Mucosa of stomach (tissue), 1 donor: ENCODE measurements around the gene AGAP3.

ENCODE experiments used
- H3K27me3 ChIP-seq: one replicate; pipeline ENCODE4 v1.7.0; 2013; ENCODE audit warnings: mild to moderate bottlenecking, low read length; ENCODE audit not compliant: control insufficient read depth, insufficient read depth
- H3K36me3 ChIP-seq: one replicate; pipeline ENCODE4 v1.7.0; 2013; ENCODE audit warnings: low read length; ENCODE audit not compliant: control insufficient read depth, insufficient read depth
- H3K4me1 ChIP-seq: one replicate; pipeline ENCODE4 v1.7.0; 2013; ENCODE audit warnings: mild to moderate bottlenecking, low read length; ENCODE audit not compliant: control insufficient read depth, insufficient read depth
- H3K4me3 ChIP-seq: one replicate; pipeline ENCODE4 v1.7.0; 2013; ENCODE audit warnings: low read length
- H3K9ac ChIP-seq: one replicate; pipeline ENCODE4 v1.7.0; 2013; ENCODE audit warnings: mild to moderate bottlenecking, low read length, moderate library complexity
- H3K9me3 ChIP-seq: one replicate; pipeline ENCODE4 v1.7.0; 2013; ENCODE audit warnings: mild to moderate bottlenecking, low read length, moderate library complexity; ENCODE audit not compliant: control insufficient read depth
- donor health status: Pancreatic carcinoma.

AGAP3 gene

DNA sequence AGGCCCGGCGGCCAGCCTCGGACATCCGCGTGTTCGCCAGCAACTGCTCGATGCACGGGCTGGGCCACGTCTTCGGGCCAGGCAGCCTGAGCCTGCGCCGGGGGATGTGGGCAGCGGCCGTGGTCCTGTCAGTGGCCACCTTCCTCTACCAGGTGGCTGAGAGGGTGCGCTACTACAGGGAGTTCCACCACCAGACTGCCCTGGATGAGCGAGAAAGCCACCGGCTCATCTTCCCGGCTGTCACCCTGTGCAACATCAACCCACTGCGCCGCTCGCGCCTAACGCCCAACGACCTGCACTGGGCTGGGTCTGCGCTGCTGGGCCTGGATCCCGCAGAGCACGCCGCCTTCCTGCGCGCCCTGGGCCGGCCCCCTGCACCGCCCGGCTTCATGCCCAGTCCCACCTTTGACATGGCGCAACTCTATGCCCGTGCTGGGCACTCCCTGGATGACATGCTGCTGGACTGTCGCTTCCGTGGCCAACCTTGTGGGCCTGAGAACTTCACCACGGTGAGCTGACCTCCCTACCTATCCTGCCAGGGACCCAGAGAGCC, 37.3 kb upstream of the AGAP3 start:
- Histone ChIP-seq H3K9me3 (no peaks in the 10 kb centered on the region), H3K27me3 (peaks cover 13% of the 10 kb centered on the region), H3K9ac (no peak overlapping the region), H3K4me3 (no peak overlapping the region), H3K4me1 (no peaks in the 10 kb centered on the region), H3K36me3 (no peaks in the 10 kb centered on the region)

DNA sequence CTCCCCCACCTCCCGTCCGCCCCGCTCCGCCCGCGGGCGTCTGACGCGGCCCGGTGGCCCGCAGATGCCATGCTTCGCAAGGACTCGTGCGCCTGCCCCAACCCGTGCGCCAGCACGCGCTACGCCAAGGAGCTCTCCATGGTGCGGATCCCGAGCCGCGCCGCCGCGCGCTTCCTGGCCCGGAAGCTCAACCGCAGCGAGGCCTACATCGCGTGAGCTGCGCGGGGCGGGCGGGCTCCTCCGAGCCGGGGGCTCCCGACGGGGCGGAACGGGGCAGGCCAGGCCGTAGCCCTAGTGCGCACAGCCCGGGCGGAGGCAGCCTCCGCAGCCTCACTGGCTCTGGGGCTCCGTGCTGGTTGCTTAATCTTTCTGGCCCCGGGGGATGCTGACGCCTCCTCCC, 35.2 kb upstream of the AGAP3 start:
- Histone ChIP-seq H3K9ac (no peak overlapping the region), H3K4me1 (no peaks in the 10 kb centered on the region), H3K9me3 (no peaks in the 10 kb centered on the region), H3K27me3 (peaks cover 13% of the 10 kb centered on the region), H3K4me3 (no peak overlapping the region), H3K36me3 (no peaks in the 10 kb centered on the region)

DNA sequence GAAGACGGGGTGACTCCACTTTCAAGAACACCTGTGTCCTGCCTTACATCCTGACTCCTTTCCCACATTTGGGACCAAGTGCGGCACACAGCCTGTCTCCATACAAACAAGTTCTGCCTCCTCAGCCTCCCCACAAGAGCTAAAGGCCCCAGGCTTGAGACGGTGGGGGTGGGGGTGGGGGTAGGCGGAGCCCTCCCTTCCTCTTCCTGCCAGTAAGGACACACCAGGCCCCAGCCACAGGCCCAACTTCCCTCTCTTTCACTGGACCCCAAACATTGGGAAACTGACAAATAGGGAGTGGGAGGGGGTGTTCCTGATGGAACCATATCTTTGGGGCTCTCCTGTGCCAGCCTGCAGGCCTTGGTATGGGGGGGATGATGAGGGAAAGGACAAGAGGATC, 33.2 kb upstream of the AGAP3 start:
- peaks cover 12% of the 10 kb centered on the region for H3K4me1 ChIP-seq
- H3K36me3 ChIP-seq: no peaks in the 10 kb centered on the region
- peaks cover 13% of the 10 kb centered on the region for H3K27me3 ChIP-seq
- no peak overlapping the region for H3K4me3 ChIP-seq
- no peak overlapping the region for H3K9ac ChIP-seq
- H3K9me3 ChIP-seq: no peaks in the 10 kb centered on the region

DNA sequence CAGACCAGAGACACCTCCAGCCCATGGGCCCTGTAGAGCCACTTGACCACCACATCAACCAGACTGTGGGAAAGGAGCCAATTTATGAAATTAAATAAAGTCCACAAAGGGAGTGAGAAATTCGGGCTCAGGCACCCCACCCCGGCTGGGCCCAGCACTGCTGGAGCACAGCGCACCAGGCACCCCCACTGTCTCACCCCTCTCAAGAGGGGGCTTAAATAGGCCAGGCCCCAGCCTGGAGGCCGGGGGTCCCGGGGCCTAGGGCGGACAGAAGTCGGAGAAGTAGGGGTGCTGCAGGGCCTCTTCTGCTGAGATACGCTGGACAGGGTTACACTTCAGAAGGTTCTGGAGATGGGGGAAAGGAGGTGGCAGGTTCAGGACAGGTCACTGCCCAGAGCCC, 32.5 kb upstream of the AGAP3 start:
- Histone ChIP-seq H3K27me3 (peaks cover 13% of the 10 kb centered on the region), H3K4me3 (no peak overlapping the region), H3K4me1 (peaks cover 18% of the 10 kb centered on the region)

DNA sequence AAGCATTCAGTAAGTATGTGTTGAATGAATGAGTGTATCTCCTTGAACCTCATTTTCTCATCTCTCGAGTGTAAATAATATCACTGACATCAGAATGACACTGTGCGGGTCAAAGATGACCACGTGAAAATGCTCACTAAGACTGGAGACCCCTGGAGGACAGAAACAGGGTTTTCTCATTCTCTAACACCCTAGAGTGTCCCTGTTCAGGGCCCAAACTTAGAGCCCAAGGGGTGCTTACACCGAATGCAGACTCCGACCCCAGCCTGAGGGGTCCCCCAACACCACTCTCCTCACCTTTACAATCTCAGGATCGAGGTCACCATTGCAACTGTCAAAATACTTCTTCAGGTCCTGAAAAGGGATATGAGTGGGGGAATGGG, 30.0 kb upstream of the AGAP3 start:
- H3K36me3 ChIP-seq: no peaks in the 10 kb centered on the region
- H3K9ac ChIP-seq: no peak overlapping the region
- no peak overlapping the region for H3K4me3 ChIP-seq
- no peaks in the 10 kb centered on the region for H3K27me3 ChIP-seq
- peaks cover 34% of the 10 kb centered on the region for H3K4me1 ChIP-seq
- H3K9me3 ChIP-seq: no peaks in the 10 kb centered on the region

More for the DNA sequence above, 32.5 kb upstream of the AGAP3 start:
- Histone ChIP-seq H3K36me3 (no peaks in the 10 kb centered on the region), H3K9ac (no peak overlapping the region), H3K9me3 (no peaks in the 10 kb centered on the region)

DNA sequence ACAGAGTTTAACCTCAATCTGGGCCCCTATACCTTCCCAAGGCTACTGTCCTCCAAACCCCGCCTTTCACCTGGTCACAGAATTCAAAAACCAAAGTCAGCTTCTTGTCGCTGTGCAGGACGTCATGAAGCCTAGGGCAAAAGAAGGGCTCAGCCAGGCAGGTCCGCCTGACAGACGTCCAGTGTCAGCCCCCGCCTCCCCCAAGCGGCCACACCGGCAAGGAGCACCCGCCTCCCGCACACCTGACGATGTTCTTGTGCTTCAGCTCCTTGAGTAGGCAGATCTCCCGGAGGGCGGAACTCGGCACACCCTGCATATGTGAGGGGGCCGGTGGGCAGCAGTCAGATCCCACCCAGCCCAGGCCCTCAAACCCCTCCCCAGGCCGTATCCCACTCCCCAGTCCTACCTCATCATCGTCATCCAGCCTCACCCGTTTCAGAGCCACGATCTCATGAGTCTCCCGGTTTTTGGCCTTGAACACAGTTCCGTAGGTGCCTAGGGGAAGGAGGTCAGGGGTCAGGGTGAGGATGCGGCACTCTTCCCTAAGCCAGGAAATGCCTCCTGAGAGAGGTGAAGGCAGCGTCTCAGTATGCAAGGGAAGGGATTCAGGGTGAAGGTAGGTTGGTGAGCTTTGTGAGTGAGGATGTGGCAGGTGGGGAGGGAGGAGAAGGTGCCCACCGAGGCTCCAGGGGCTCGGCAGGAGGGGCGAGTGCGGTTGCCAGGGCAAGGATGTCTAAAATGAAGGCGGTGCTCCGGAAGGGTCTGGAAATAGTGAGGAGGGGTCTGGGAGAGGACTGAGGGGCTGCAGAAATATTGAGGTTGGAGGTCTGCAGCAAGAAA, 29.4 kb upstream of the AGAP3 start:
- peaks cover 41% of the 10 kb centered on the region for H3K4me1 ChIP-seq

DNA sequence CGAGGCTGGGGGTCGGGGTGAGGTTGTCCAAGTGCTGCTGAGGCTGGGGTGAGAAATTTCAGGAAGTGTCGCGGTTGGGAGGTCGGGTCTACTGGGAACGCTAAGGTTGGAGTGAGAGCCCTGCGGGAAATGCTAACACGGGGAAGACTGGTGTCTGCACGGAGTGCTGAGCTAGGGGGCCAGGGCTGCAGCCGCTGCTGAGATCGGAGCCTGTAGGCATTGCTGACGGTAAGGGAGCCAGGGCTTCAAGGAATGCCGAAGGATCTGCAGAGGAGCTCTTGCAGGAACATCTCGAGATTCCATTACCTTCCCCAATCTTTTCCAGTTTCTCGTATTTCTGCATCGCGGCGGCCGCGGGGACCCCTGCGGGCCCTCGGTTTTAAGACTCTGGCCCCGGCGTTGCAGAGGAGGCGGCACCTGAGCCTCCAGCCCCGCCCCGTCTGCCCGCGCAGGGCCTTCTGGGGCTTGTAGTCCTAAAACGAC, 28.7 kb upstream of the AGAP3 start, which contains the start of gene CDK5:
TSS of gene CDK5 (minus strand) at position 392 of the 483 bp plus-strand sequence. CDS start at position 343, 49 bp downstream.
- no peaks in the 10 kb centered on the region for H3K9me3 ChIP-seq
- H3K36me3 ChIP-seq: no peaks in the 10 kb centered on the region
- H3K27me3 ChIP-seq: no peaks in the 10 kb centered on the region
- peak within 1 kb of the TSS; percentile 67 for H3K9ac ChIP-seq
- peak within 1 kb of the TSS; percentile 94 for H3K4me3 ChIP-seq
- peaks cover 47% of the 10 kb centered on the region for H3K4me1 ChIP-seq

More for the DNA sequence above, 29.4 kb upstream of the AGAP3 start:
- Histone ChIP-seq H3K27me3 (no peaks in the 10 kb centered on the region), H3K9me3 (no peaks in the 10 kb centered on the region), H3K36me3 (no peaks in the 10 kb centered on the region), H3K4me3 (peak overlapping the region; percentile 94), H3K9ac (peak overlapping the region; percentile 67)

DNA sequence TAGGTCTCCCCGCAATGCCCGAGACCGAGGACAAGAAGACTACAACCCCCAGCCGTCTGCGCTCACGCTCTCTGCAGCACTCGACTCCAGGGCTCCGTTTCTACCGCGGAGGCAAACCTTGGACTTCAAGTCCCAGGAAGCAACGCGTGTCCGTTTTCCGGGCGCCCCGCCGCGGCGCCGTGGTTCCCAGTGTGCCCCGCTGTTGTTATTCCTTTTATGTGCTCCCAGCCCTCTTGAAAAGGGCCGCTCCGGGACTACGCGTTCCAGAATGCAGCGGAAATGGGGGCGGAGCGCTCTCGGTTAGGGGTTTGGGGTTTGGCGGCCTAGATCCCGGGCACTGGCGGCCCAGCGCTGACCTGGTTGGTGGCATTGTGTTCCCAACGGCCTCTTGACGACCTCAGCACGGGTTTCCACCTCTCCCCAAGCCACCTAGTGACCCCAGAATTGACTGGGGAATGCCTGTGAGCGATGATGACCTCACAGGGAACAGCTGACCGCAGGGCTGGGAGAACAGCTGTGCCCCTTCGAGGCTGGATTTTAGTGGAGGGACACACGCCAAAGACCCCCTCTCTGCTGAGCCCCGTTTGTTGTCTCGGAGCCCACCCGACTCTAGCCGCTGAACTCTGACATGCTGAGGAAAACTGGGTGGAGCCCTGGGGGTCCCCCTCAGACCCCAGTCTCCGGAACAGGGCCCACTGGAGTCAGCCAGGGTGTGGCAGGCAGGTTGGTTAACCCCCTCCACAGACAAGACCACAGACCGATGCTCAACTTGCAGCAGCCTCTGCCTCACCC, 28.1 kb upstream of the AGAP3 start:
- H3K9ac ChIP-seq: peak overlapping the region; percentile 60
- no peaks in the 10 kb centered on the region for H3K9me3 ChIP-seq
- no peaks in the 10 kb centered on the region for H3K27me3 ChIP-seq
- H3K4me1 ChIP-seq: peaks cover 51% of the 10 kb centered on the region
- no peaks in the 10 kb centered on the region for H3K36me3 ChIP-seq
- H3K4me3 ChIP-seq: peak overlapping the region; percentile 94

DNA sequence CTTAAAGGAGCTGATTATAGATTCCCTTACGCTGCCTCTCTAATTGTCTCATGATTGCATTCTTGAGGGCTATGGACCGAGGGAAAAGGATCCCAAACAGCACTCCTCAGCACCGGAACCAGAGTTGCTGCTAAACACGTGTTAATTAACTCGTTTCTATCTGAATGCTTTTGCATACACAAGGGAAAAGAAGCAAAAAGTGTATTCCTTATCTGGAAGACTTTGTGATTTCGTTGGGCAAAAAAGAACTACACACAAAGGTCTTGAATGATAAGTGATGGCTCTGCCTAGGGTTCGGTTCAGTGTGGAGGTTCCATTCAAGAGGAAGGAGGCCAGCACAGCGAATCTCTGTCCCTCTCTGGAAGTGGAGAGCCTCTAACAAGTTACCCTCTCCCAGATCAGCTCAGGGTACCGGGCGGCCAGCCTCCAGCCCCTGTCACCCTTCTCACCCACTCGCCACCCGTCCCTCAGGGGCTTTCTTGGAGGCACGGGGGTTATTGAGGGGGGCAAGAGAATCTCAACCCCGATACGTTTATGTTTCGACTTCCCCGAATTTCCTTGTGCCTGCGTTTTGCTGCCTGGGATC, 27.4 kb upstream of the AGAP3 start:
- Histone ChIP-seq H3K4me1 (peaks cover 55% of the 10 kb centered on the region), H3K4me3 (peak overlapping the region; percentile 20), H3K9me3 (no peaks in the 10 kb centered on the region), H3K27me3 (no peaks in the 10 kb centered on the region), H3K9ac (peak overlapping the region; percentile 60), H3K36me3 (no peaks in the 10 kb centered on the region)

DNA sequence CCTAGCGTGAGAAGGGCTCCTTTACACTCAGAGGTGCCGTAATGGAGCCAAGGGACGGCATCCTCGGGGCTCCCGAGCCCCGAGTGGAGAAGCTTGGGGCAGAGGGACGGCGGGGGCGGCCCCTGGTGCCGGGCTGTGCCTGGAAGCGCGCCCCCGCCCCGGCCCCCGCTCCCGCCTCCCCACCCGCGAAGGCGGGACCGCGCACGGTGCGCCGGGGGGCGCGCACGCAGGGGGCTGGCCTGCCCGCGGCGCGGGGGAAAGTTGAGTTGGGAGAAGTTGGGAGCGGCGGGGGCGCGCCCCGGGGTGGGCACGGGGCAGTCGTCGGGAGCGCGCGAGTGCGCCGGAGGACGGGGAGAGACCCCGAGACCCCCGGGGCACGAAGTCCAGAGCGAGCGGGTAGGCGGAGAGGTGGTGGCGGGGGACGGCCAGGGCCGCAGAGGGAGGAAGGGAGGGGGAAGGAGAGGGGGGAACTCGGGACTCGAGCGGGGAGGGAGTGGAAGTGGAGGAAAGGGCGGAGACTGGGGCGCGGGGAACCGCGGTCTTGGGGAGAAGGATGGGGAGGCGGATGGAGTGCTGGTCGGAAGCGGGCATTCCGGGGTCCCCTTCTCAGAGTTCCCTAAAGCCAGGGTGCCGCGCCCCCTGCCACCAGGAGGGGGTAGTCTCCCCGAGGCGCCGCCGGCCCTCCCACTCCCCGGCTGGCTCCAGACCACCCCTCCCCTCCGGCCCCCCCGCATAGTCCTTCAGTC, 26.7 kb upstream of the AGAP3 start, which contains the start of gene SLC4A2:
TSS of gene SLC4A2 (plus strand) at position 223 of the 746 bp plus-strand sequence. CDS start 2,399 bp downstream, outside the sequence.
- Histone ChIP-seq H3K9me3 (no peaks in the 10 kb centered on the region), H3K36me3 (peaks cover under 1% of the 10 kb centered on the region), H3K9ac (peak within 1 kb of the TSS; percentile 65), H3K4me1 (peaks cover 55% of the 10 kb centered on the region), H3K4me3 (peak within 1 kb of the TSS; percentile 47), H3K27me3 (no peaks in the 10 kb centered on the region)

DNA sequence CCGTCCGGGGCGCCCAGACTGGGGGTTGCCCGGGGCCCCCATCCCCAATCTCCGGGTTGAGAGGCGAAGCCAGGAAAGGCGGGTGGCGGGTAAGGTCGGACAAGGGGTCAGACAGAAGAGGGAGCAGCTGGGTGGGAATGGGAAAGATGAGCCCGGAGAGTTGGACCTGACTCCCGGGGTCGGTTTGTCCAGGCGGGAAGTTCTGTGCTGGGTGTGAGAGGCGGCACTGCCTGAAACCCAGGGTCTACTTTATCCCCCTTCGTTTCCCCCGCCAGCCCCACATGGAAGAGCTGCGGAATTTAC, 26.2 kb upstream of the AGAP3 start:
- no peaks in the 10 kb centered on the region for H3K27me3 ChIP-seq
- no peaks in the 10 kb centered on the region for H3K9me3 ChIP-seq
- peaks cover 6% of the 10 kb centered on the region for H3K36me3 ChIP-seq
- H3K4me1 ChIP-seq: peaks cover 55% of the 10 kb centered on the region
- H3K9ac ChIP-seq: peak overlapping the region; percentile 65
- H3K4me3 ChIP-seq: peak overlapping the region; percentile 47
